K562 (cell line): ENCODE measurements around the gene PDE4D. TPM values are rescaled to one million over a fixed set of nuclear protein-coding genes. Genes with fewer than 3 reads are reported as not detected.

Experiments used
- ATAC-seq: fragments of 200-7000 bp; cut with Tn5 transposase; 3 replicates; pipeline ENCODE4 v1.9.1; 2020; ENCODE audit warnings: moderate library complexity
- BruUV-seq: library from RNA; stranded (reverse); fragments of 400-500 nt; replicated peaks from 2 replicates; lab custom pipeline; 2021; lab: Mats Ljungman, UMichigan
- CTCF ChIA-PET: fragments of 300-600 bp; formaldehyde crosslinking; extraction: SDS; loops from one replicate; lab custom pipeline; 2021; ENCODE audit warnings: low intra/inter-chr PET ratio; lab: Yijun Ruan, JAX
- POLR2A ChIA-PET: fragments of 300-600, 350-650 bp; sonication (Branson Sonifier 250); formaldehyde crosslinking; extraction: SDS; loops from one replicate; lab custom pipeline; 2021; ENCODE audit warnings: antibody characterized with exemption, inconsistent platforms; lab: Yijun Ruan, JAX
- DNase-seq, 4 experiments: peaks; one replicate each; pipeline versions ENCODE4 v3.0.0 to v3.0.0-alpha.2; 2011 to 2018; ENCODE audit warnings: low spot score in 3 of 4, mixed read lengths in 3 of 4; ENCODE audit errors: extremely low read depth in 1 of 4
- FAIRE-seq: peaks from 2 replicates; lab custom pipeline; 2011; peaks lifted over from hg19 to GRCh38; lab: Jason Lieb, UNC
- H2AFZ ChIP-seq: 2 replicates; pipeline ENCODE4 v1.6.0; 2011; ENCODE audit warnings: low read depth, low read length, control low read depth, inconsistent platforms
- H3K27ac ChIP-seq: fragments of 200-600 bp; 3 replicates; pipeline ENCODE4 v1.8.0; 2011; ENCODE audit warnings: low read depth, mild to moderate bottlenecking, control low read depth, inconsistent platforms, low read length, moderate library complexity, mixed read lengths; ENCODE audit errors: extremely low read depth
- H3K27me3 ChIP-seq, 2 experiments: fragments of 300-600 bp in 1 of 2; 2 replicates in 1 of 2; 3 replicates in 1 of 2; pipeline versions ENCODE4 v1.6.0 to v1.8.0; 2011; ENCODE audit warnings: inconsistent platforms in 2 of 2, low read length in 2 of 2, mild to moderate bottlenecking in 1 of 2, mixed read lengths in 1 of 2, moderate library complexity in 1 of 2; ENCODE audit not compliant: control insufficient read depth in 2 of 2, insufficient read depth in 2 of 2
- H3K36me3 ChIP-seq: fragments of 300-600 bp; 3 replicates; pipeline ENCODE4 v1.8.0; 2011; ENCODE audit warnings: mild to moderate bottlenecking, low read length, inconsistent platforms; ENCODE audit not compliant: control insufficient read depth, insufficient read depth
- H3K4me1 ChIP-seq, 2 experiments: fragments of 200-600 bp in 1 of 2; replicated peaks in 1 of 2; 2 replicates in 1 of 2; 3 replicates in 1 of 2; pipeline versions ENCODE4 v1.5.1 to v1.8.0; 2011; ENCODE audit warnings: inconsistent platforms in 2 of 2, low read length in 2 of 2, mild to moderate bottlenecking in 1 of 2, mixed read lengths in 1 of 2, moderate library complexity in 1 of 2; ENCODE audit not compliant: control insufficient read depth in 2 of 2, insufficient read depth in 2 of 2
- H3K4me2 ChIP-seq: 2 replicates; pipeline ENCODE4 v1.6.1; 2011; ENCODE audit warnings: low read length, control low read depth, inconsistent platforms, mixed read lengths; ENCODE audit not compliant: insufficient read depth
- H3K4me3 ChIP-seq: fragments of 200-600 bp; sonication (generic), shearing (Covaris generic); 2 replicates; pipeline ENCODE4 v1.5.1; 2016; ENCODE audit warnings: control low read depth, inconsistent platforms
- H3K79me2 ChIP-seq: fragments of 200-600 bp; 3 replicates; pipeline ENCODE4 v1.8.0; 2011; ENCODE audit warnings: low read length, inconsistent platforms; ENCODE audit not compliant: control insufficient read depth, insufficient read depth
- H3K9ac ChIP-seq, 2 experiments: 2 replicates each; pipeline versions ENCODE4 v1.6.0 to v1.6.1; 2011; ENCODE audit warnings: low read depth in 2 of 2, low read length in 2 of 2, control low read depth in 1 of 2, inconsistent platforms in 1 of 2, mild to moderate bottlenecking in 1 of 2, mixed read lengths in 1 of 2; ENCODE audit not compliant: insufficient read depth in 1 of 2
- H3K9me1 ChIP-seq: one replicate; pipeline ENCODE4 v1.6.0; 2011; ENCODE audit warnings: inconsistent platforms, mild to moderate bottlenecking, low read length, moderate library complexity; ENCODE audit not compliant: control insufficient read depth, insufficient read depth
- H3K9me3 ChIP-seq: replicated peaks from 2 replicates; pipeline ENCODE4 v1.5.1; 2011; ENCODE audit warnings: low read depth, low read length, inconsistent platforms; ENCODE audit not compliant: control insufficient read depth, insufficient read depth
- H4K20me1 ChIP-seq: replicated peaks from 2 replicates; pipeline ENCODE4 v1.6.1; 2011; ENCODE audit warnings: low read length, inconsistent platforms, mixed read lengths; ENCODE audit not compliant: control insufficient read depth, insufficient read depth
- BACH1 ChIP-seq: fragments of 200-800 bp; sonication (Bioruptor generic); IDR thresholded peaks from 2 replicates; pipeline ENCODE4 v1.6.1; 2016; ENCODE audit warnings: missing genetic modification characterization, missing compliant biosample characterization
- COPS2 ChIP-seq: fragments of 450-650 bp; conservative IDR thresholded peaks from 2 replicates; pipeline ENCODE4 v1.6.1; 2016; ENCODE audit warnings: mild to moderate bottlenecking, moderate library complexity
- CSDE1 ChIP-seq, 2 experiments: fragments of 450-650 bp; IDR thresholded peaks; 2 replicates each; pipeline ENCODE4 v1.6.1; 2016; ENCODE audit warnings: mild to moderate bottlenecking in 1 of 2
- GTF2F1 ChIP-seq: IDR thresholded peaks from 2 replicates; pipeline ENCODE4 v1.6.1; 2011; ENCODE audit warnings: low read depth, low read length, improper control_type of control experiment
- MLX ChIP-seq, 2 experiments: fragments of 450-650 bp in 1 of 2; sonication (generic) in 1 of 2; formaldehyde crosslinking; conservative IDR thresholded peaks; 2 replicates each; pipeline versions ENCODE4 v1.4.0 to v1.8.1; 2020 to 2022; ENCODE audit warnings: mild to moderate bottlenecking in 1 of 2, missing genetic modification reagents in 1 of 2
- NUFIP1 ChIP-seq: fragments of 450-650 bp; IDR thresholded peaks from 2 replicates; pipeline ENCODE4 v1.6.1; 2018; ENCODE audit not compliant: partially characterized antibody
- RBFOX2 ChIP-seq: fragments of 200-400 bp; formaldehyde crosslinking; IDR thresholded peaks from 2 replicates; pipeline ENCODE4 v1.6.1; 2017; ENCODE audit warnings: low read depth, mild to moderate bottlenecking, low read length, moderate library complexity
- ZFPM2 ChIP-seq: fragments of 250-450 bp; sonication (Bioruptor Pico); IDR thresholded peaks from 2 replicates; pipeline ENCODE4 v1.5.1; 2022; ENCODE audit warnings: mild to moderate bottlenecking
- ZKSCAN8 ChIP-seq: fragments of 200-800 bp; sonication (Bioruptor generic); IDR thresholded peaks from 2 replicates; pipeline ENCODE4 v1.6.1; 2016; ENCODE audit warnings: missing genetic modification characterization, missing compliant biosample characterization
- ZNF41 ChIP-seq: fragments of 250-450 bp; sonication (Bioruptor Pico); conservative IDR thresholded peaks from 2 replicates; pipeline ENCODE4 v1.4.0; 2020; ENCODE audit warnings: mild to moderate bottlenecking
- ZNF609 ChIP-seq: sonication (generic); formaldehyde crosslinking; IDR thresholded peaks from 2 replicates; pipeline ENCODE4 v1.8.1; 2023; ENCODE audit warnings: missing genetic modification reagents, mild to moderate bottlenecking, borderline replicate concordance
- WGBS: fragments of 100-300 bp; shearing (Covaris generic); methylation state at CpG from one replicate; pipeline ENCODE4 v1.1.6; 2016; ENCODE audit warnings: low coverage, mixed read lengths; ENCODE audit not compliant: insufficient coverage; ENCODE audit errors: missing lambda C conversion rate; 5-methylcytosine and 5-hydroxymethylcytosine counted together
- in situ Hi-C: fragments of 300-500 bp; cut with MboI; formaldehyde crosslinking; loops from 4 replicates; pipeline ENCODE4 v1.15.0; 2018; ENCODE audit warnings: inconsistent platforms, mixed read lengths
- intact Hi-C: fragments of 100-400 bp; cut with micrococcal nuclease; formaldehyde crosslinking; loops from 2 replicates; pipeline ENCODE4 v1.14.2; 2022
- polyA plus RNA-seq, 8 experiments: library from polyadenylated mRNA; depleted of rRNA in 4 of 8; stranded (reverse) in 5 of 8; unstranded in 3 of 8; fragments of >200 nt; fragmentation: Nextera tagmentation in 2 of 8; fragmentation: Illumina TruSeq in 1 of 8; extraction: Ambion mirVana in 2 of 8; extraction: Trizol in 1 of 8; gene quantifications; 2 replicates each; pipeline versions ENCODE4 v1.2.1 to v1.2.3, GENCODE V29; 2011 to 2014; ENCODE audit warnings: inconsistent platforms in 1 of 8, missing spikeins in 1 of 8
- total RNA-seq, 7 experiments: library from RNA; depleted of rRNA in 6 of 7; stranded (reverse); fragments of >200 nt in 6 of 7; fragmentation: Illumina TruSeq in 2 of 7; extraction: Trizol in 2 of 7; gene quantifications; 2 replicates each; pipeline versions ENCODE4 v1.2.1 to v1.2.3, GENCODE V29; 2011 to 2021; ENCODE audit warnings: low replicate concordance in 1 of 7

Gene PDE4D
- total and polyA plus RNA-seq, 9 of the 15 experiments (the other 6 are each of a cell fraction or from before 2014, with no cell fraction given), result 0.04 to 0.46 (median 0.13) TPM

GRCh38 chr5:59016925-59017324 lies 876.6 kb downstream of the PDE4D start:
- ATAC-seq, result no peak
- Histone ChIP-seq H3K27me3 (no peaks in the 10 kb centered on the region), H4K20me1 (no peaks in the 10 kb centered on the region), H3K9me1 (no peaks in the 10 kb centered on the region), H3K4me2 (no peak overlapping the region), H3K9me3 (no peaks in the 10 kb centered on the region), H3K4me3 (no peak overlapping the region), H3K36me3 (no peaks in the 10 kb centered on the region), H3K4me1 (no peaks in the 10 kb centered on the region), H3K27ac (no peak overlapping the region), H3K79me2 (no peaks in the 10 kb centered on the region), H3K9ac (no peak overlapping the region), H2AFZ (no peak overlapping the region)
- DNase-seq, result no peak
- ChIA-PET POLR2A (no interaction called here), CTCF (no interaction called here)
- intact Hi-C loops (no loop called here), in situ Hi-C loops (no loop called here)
- WGBS, result 2% methylated on average over 5 of the region's 5 CpGs
- FAIRE-seq, result no peak
- TF ChIP-seq MLX (CRISPR knock-in tag; conservative IDR thresholded peaks at IDR 0.05), result no peak
- no TSS peak for BruUV-seq

- no peak for FAIRE-seq
- Histone ChIP-seq H3K27ac (no peak overlapping the region), H3K4me1 (no peaks in the 10 kb centered on the region), H3K27me3 (no peaks in the 10 kb centered on the region), H3K4me2 (no peak overlapping the region), H3K9ac (no peak overlapping the region), H4K20me1 (no peaks in the 10 kb centered on the region), H3K9me3 (no peaks in the 10 kb centered on the region), H3K36me3 (no peaks in the 10 kb centered on the region), H2AFZ (no peak overlapping the region), H3K4me3 (no peak overlapping the region), H3K9me1 (no peaks in the 10 kb centered on the region), H3K79me2 (no peaks in the 10 kb centered on the region)
- ChIA-PET POLR2A (no interaction called here), CTCF (no interaction called here)
- intact Hi-C loops, result no loop called here
- ATAC-seq, result no peak
- no TSS peak for BruUV-seq
- TF ChIP-seq ZKSCAN8 (CRISPR knock-in tag), result no peak
- no peak for TF ChIP-seq CSDE1 (IDR thresholded peaks at IDR 0.05)
- no peak for TF ChIP-seq ZNF609 (CRISPR knock-in tag)
- no peak for TF ChIP-seq NUFIP1
- no peak for TF ChIP-seq RBFOX2
- TF ChIP-seq BACH1 (tag), result no peak
- no peak for TF ChIP-seq COPS2
- TF ChIP-seq ZFPM2 (CRISPR knock-in tag), result no peak
- no peak for TF ChIP-seq ZNF41 (CRISPR knock-in tag)
- no peak for TF ChIP-seq GTF2F1
- in situ Hi-C loops, result no loop called here
- no peak for DNase-seq
These were observed 884.6 kb downstream of the PDE4D start for GRCh38 chr5:59008816-59009473.
